GM10248 (cell line): ENCODE data around the gene TM9SF4.
A peak's percentile ranks its signal among the peaks of the same experiment; 100 is the strongest.

ENCODE experiments used
- CTCF ChIA-PET: fragments of 300-600 bp; sonication (Branson Sonifier 250); formaldehyde crosslinking; extraction: SDS; loops from one replicate; lab custom pipeline; 2021; ENCODE audit warnings: antibody characterized with exemption; lab: Yijun Ruan, JAX
- POLR2A ChIA-PET: fragments of 350-650 bp; sonication (Branson Sonifier 250); formaldehyde crosslinking; extraction: SDS; loops from one replicate; lab custom pipeline; 2020; ENCODE audit warnings: antibody characterized with exemption; lab: Yijun Ruan, JAX
- DNase-seq: peaks from one replicate; pipeline ENCODE4 v3.0.0; 2012; ENCODE audit errors: extremely low spot score
- TF ChIP-seq, protein P1 (sequence below): IDR thresholded peaks from 2 replicates; pipeline ENCODE4 v1.5.1; 2012; ENCODE audit warnings: mild to moderate bottlenecking, low read depth; ENCODE audit errors: extremely low read depth, missing control alignments, control extremely low read depth

The TM9SF4 gene, protein sequence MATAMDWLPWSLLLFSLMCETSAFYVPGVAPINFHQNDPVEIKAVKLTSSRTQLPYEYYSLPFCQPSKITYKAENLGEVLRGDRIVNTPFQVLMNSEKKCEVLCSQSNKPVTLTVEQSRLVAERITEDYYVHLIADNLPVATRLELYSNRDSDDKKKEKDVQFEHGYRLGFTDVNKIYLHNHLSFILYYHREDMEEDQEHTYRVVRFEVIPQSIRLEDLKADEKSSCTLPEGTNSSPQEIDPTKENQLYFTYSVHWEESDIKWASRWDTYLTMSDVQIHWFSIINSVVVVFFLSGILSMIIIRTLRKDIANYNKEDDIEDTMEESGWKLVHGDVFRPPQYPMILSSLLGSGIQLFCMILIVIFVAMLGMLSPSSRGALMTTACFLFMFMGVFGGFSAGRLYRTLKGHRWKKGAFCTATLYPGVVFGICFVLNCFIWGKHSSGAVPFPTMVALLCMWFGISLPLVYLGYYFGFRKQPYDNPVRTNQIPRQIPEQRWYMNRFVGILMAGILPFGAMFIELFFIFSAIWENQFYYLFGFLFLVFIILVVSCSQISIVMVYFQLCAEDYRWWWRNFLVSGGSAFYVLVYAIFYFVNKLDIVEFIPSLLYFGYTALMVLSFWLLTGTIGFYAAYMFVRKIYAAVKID

DNA sequence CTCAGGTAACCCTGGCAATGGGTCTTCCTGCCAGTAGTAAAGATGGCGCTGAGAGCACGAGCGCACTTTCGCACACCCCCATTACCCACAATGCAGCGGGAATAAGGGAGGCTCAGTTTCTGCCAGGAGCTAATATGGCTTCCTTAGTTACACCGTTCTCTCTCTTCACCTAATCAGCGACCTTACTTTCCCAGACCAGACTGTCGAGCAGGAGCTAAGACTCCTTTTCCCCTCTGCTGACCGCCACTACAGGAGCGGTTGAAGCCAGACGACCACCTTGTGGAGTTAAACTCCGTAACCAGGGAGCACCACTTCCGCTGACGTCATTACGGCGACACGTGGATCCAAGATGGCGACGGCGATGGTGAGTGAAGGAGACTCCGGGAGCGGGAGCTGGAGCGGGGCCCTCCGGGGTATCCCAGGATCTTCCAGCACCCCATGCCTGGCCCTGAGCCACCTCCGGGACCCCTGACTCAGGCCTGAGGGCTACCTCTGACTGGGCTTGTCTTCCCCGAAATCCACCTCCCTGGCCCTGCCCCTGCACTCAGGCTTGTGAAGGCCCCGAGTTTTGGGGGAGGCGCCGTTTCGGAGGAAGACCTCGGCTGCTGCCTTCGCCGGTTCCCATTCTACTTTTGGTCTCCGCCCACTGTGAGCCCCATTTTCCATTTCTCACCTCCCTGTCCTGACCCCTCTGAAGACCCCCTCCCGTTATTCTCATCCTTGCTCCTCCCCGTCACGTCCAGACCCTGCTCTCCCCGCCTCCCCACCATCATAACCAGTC is at the start of gene TM9SF4:
Gene TM9SF4 (plus strand): TSS at position 323 of the 781 bp plus-strand sequence. CDS start 27 bp downstream, at position 350.
- CTCF ChIA-PET: interaction anchor here (0.6 to 2.1 kb wide), 6 partner anchors 8 to 386 kb away, joined by 3 to 13 read pairs (median 3); no protein-coding TSS in a partner anchor
- peak; percentile 89 for DNase-seq
- TF ChIP-seq, protein P1, sequence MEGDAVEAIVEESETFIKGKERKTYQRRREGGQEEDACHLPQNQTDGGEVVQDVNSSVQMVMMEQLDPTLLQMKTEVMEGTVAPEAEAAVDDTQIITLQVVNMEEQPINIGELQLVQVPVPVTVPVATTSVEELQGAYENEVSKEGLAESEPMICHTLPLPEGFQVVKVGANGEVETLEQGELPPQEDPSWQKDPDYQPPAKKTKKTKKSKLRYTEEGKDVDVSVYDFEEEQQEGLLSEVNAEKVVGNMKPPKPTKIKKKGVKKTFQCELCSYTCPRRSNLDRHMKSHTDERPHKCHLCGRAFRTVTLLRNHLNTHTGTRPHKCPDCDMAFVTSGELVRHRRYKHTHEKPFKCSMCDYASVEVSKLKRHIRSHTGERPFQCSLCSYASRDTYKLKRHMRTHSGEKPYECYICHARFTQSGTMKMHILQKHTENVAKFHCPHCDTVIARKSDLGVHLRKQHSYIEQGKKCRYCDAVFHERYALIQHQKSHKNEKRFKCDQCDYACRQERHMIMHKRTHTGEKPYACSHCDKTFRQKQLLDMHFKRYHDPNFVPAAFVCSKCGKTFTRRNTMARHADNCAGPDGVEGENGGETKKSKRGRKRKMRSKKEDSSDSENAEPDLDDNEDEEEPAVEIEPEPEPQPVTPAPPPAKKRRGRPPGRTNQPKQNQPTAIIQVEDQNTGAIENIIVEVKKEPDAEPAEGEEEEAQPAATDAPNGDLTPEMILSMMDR: no peak
- POLR2A ChIA-PET: interaction anchor here (1.0 to 1.3 kb wide), 2 partner anchors 19 to 158 kb away, joined by 3 to 8 read pairs; partner anchors contain the start of gene PDRG1

DNA sequence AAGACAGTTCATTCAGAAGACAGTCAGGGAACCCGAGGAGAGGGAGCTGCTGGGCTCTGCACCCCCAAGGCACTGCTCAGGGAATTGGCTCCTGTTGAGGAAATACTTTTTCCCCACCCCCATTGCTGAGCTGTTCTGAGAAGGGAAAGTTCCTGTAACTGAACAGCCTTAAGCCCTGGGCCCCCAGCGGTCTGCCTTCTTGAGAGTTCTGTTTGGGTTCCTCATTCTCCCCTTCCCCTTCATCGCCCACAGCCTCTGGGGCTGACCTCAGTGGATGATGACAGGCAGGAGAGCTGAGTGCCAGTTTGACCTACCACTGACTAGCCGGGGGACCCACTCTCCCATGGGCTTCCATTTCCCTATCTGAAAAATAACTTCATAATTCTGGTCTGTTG is 46.7 kb upstream of the TM9SF4 start:
- TF ChIP-seq, protein P1: no peak
- peak; percentile 54 for DNase-seq
- POLR2A ChIA-PET: interaction anchor here (1.9 kb wide), 1 partner anchor 10 kb away, joined by 22 read pairs; the partner anchor contains the start of gene HCK
- CTCF ChIA-PET: interaction anchor here (0.9 to 5.1 kb wide), 10 partner anchors 10 to 92 kb away, joined by 3 to 34 read pairs (median 5); partner anchors contain the start of gene HCK

DNA sequence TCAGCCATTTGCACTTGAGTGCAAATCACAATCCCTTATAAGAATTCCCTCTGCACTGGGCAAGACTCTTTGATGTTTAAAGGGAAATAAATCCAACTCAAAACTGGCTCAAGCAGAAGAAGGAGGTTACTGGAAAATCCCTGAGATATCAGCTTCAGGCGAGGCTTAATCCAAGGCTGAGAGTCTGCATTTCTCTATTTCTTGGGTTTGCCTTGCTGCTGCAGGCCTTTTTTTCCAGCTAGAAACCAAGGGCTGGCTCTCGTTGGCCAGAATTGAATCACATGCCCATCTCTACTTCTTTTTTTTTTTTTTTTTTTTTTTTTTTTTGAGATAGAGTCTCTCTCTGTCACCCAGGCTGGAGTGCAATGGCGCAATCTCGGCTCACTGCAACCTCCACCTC is 45.8 kb upstream of the TM9SF4 start:
- CTCF ChIA-PET: interaction anchor here (0.9 to 5.1 kb wide), 8 partner anchors 10 to 376 kb away, joined by 3 to 34 read pairs (median 4); no protein-coding TSS in a partner anchor
- TF ChIP-seq, protein P1: no peak
- no peak for DNase-seq
- POLR2A ChIA-PET: interaction anchor here (0.7 to 1.9 kb wide), 2 partner anchors 11 to 494 kb away, joined by 4 to 22 read pairs; partner anchors contain the start of gene HCK

DNA sequence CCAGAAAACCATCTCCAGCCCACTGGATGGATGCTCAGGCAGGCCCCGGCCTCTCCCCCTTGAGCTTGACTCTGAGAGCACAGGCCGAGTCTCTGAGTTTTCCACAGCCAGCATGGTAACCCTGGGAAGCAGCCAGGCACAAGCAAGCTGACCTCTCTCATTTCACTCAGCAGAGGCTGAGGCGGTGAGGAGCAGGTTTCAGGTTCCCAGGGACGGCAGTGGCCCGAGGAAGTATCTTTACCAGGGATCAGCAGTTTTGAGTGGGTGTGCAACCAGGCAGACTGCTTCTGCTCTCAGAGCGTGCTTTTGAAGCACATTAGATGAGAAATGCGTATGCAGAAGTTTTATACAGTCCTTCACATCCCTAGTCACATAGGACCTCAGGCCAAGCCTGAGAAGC is 44.8 kb upstream of the TM9SF4 start:
- TF ChIP-seq, protein P1: no peak
- CTCF ChIA-PET: interaction anchor here (0.9 to 5.1 kb wide), 9 partner anchors 8 to 241 kb away, joined by 3 to 34 read pairs (median 3); no protein-coding TSS in a partner anchor
- POLR2A ChIA-PET: interaction anchor here (0.8 kb wide), 1 partner anchor 30 kb away, joined by 3 read pairs; no protein-coding TSS in a partner anchor
- DNase-seq: peak; percentile 47

DNA sequence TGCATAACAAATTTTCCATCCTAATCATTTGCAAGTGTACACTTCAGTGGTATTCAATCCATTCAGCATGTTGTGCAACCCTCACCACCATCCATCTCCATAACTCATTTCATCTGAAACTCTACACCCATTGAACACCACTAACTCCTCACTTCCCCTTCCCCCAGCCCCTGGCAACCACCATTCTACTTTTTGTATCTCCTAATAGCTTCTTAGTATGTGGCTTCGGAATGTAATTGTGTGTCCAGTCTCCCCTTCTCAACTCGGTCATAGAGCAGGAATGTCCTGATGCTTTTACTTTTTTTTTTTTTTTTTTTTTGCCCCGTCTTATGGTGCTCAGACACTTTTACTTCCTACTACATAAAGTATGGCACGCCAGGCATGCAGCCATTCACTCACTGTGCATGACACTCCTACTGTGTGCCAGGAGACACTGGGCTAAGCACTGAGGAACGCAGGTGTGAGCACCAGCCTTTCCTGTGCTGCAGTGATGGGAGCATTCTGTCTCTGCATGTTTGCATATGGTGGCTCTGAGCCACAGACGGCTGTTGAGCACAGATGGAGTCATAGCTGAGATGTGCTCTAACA is 42.2 kb upstream of the TM9SF4 start:
- TF ChIP-seq, protein P1: no peak
- POLR2A ChIA-PET: no interaction called here
- DNase-seq: no peak
- CTCF ChIA-PET: interaction anchor here (0.7 to 5.1 kb wide), 5 partner anchors 18 to 39 kb away, joined by 3 to 34 read pairs (median 4); no protein-coding TSS in a partner anchor
